DND-41 (cell line): ENCODE results near the gene RASD1.
A peak's percentile ranks its signal among the peaks of the same experiment; 100 is the strongest.

Experiments used
- EZH2 ChIP-seq: IDR thresholded peaks from 3 replicates; pipeline ENCODE4 v1.6.1; 2012; ENCODE audit warnings: borderline replicate concordance, low read depth, mild to moderate bottlenecking, moderate library complexity, low read length, inconsistent platforms; ENCODE audit not compliant: severe bottlenecking
- TF ChIP-seq, protein P1 (sequence below): IDR thresholded peaks from 2 replicates; pipeline ENCODE4 v1.5.1; 2012; ENCODE audit warnings: borderline replicate concordance, low read length, moderate library complexity, mild to moderate bottlenecking; ENCODE audit not compliant: poor library complexity, severe bottlenecking; ENCODE audit errors: extremely low read depth

DNA sequence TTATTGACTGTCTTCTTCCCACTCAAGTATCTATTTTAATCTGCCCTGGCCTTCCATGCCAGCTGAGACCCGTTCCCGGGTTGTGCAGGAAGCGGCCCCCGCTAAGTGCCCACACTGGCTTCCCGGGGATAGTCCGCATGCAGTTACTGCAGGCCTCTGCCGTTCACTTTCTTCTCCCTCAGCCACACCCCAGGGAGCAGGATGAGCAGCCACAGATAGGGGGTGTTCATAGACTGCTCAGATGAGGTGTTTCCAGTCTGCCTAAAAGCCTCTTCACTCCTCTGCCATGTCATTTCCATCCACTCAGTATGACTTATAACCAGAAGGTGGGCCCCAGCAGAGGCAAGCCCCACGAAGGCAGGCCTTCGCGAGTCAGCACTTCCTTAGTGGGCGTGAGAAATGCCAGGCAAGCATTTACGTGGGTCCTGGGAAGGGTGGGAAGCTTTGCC is 11.7 kb downstream of the RASD1 start:
- TF ChIP-seq, protein P1, sequence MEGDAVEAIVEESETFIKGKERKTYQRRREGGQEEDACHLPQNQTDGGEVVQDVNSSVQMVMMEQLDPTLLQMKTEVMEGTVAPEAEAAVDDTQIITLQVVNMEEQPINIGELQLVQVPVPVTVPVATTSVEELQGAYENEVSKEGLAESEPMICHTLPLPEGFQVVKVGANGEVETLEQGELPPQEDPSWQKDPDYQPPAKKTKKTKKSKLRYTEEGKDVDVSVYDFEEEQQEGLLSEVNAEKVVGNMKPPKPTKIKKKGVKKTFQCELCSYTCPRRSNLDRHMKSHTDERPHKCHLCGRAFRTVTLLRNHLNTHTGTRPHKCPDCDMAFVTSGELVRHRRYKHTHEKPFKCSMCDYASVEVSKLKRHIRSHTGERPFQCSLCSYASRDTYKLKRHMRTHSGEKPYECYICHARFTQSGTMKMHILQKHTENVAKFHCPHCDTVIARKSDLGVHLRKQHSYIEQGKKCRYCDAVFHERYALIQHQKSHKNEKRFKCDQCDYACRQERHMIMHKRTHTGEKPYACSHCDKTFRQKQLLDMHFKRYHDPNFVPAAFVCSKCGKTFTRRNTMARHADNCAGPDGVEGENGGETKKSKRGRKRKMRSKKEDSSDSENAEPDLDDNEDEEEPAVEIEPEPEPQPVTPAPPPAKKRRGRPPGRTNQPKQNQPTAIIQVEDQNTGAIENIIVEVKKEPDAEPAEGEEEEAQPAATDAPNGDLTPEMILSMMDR, result peak; percentile 9
- TF ChIP-seq EZH2, result no peak
